Frontal cortex (tissue), 4 donors: ENCODE measurements around the gene ELAC1. TPM values are rescaled to one million over a fixed set of nuclear protein-coding genes. Genes with fewer than 3 reads are reported as not detected.

Source experiments
- DNase-seq, 2 donors: peaks; one replicate each; pipeline ENCODE4 v3.0.0; 2012; ENCODE audit warnings: low spot score in 2 of 2
- FAIRE-seq: peaks from 2 replicates; lab custom pipeline; 2012; peaks lifted over from hg19 to GRCh38; lab: Jason Lieb, UNC
- small RNA-seq: library from RNA; depleted of rRNA; stranded (forward); fragments of <200 nt; gene quantifications from one replicate; pipeline ENCODE3, GENCODE V24; 2014
- total RNA-seq: library from RNA; depleted of rRNA; stranded (reverse); fragments of >200 nt; gene quantifications from one replicate; pipeline ENCODE4 v1.2.3, GENCODE V29; 2014
- donor health status: control.
- donor health status: control.
- donor health status: control.

ELAC1 gene
- total RNA-seq, 1 donor from 2014 or later, result 11.0 TPM

DNA sequence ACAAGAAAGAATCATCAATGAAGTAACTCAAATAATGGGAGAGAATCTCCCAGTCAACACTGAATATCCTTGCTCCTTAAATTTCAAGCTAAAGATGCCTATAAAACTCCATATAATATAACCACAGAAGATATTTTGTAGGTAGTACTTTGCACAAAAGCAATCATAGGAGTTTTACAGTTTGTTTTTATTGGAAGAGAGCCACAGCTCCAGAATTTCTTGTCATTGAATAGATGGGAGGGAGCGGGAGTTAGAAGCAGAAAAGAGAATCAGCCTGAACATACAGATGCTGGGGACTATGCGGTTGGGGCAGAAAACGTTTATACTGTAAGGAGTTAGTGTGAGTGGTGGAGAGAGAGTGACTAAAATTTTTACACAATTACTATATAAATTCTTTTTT lies 43.9 kb downstream of the ELAC1 start:
- FAIRE-seq, result no peak
- DNase-seq, result no peak

DNA sequence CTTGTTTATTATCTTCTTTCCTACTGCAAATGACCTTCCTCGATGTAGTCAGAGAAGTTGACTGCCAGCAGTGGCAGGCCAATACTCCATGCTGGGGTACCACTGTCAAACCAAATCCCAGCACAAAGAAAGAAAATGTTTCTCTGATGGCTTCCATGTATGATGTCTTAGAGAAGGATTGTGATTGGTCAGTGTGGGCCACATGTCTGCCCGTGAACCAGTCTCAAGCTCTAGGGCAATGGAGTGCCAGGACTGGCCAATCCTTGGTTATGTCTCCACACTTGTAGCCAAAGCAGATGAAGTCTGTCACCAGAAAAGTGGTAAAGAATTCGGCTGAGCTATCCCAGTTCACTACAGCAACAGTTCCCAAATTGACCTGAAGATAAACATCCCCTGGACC lies 44.6 kb downstream of the ELAC1 start:
- FAIRE-seq (no peak), DNase-seq (no peak)

DNA sequence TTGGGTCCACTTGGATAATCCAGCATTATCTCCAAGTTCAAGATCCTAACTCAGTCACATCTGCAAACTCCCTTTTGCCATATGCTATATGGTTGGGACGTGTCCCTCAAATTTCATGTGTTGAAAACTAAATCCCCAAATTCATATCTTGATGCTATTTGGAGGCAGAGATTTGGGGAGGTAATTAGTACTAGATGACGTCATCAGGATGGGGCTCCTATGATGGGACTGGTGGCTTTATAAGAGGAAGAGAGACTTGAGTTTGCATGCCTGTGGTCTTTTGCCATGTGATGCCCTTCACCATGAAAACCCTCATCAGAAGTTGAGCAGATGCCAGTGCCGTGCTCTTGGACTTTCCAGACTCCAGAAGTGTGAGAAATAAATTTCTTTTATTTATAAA lies 45.4 kb downstream of the ELAC1 start:
- FAIRE-seq (no peak), DNase-seq (no peak)

DNA sequence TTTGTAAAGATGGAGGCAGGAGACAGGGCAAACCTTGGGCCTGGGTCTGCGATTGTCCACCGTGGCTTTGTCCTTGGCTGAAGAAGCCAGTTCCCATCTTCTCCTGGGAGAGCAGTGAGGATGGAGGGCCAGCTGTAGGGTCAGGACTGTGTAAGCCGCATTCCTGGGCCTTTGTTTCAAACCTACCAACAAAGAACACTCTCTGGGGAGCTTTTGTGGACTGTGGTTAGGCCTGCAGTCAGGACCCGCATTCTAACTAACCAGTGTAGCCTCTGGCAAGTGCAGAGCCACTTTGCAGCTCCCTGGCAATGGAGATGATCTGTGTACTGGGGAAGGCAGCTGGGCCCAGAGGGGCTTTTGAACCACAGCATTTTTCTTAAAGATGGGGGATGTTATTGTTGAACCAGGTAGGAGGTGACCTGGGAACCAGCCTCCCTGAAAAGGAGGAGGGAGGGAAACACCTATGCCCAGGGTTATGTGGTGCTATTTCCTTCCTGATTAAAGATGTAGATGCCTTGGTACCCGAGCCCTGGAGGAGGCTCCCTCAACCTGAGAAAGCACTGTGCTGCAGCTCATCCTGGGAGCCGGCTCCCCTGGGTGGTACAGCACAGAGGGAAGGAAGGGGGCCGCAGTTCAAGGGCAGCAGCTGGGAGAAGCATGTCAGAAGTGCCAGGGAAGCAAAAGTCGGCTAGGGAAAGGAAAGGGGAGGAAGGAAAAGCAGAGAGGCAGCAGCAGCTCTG lies 49.5 kb downstream of the ELAC1 start:
- DNase-seq (no peak), FAIRE-seq (no peak)

DNA sequence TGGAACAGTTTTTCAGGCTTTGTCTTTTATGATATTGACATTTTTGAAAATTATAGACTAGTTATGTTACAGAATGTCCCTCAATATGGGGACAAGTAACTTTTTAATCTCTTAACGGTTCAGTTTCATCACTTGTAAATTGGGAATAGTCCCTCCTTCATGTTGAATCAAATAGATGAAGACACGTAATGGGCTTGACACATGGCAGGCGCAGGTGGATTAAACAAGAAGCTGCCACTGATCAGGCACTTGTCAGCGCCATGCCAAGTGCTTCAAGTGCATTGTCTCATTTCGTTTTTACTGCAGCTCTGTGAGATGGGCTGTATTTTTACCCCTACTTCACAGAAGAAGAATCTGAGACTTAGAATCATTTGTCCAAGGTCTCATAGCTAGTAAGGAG lies 52.7 kb downstream of the ELAC1 start:
- FAIRE-seq (no peak), DNase-seq (no peak)

DNA sequence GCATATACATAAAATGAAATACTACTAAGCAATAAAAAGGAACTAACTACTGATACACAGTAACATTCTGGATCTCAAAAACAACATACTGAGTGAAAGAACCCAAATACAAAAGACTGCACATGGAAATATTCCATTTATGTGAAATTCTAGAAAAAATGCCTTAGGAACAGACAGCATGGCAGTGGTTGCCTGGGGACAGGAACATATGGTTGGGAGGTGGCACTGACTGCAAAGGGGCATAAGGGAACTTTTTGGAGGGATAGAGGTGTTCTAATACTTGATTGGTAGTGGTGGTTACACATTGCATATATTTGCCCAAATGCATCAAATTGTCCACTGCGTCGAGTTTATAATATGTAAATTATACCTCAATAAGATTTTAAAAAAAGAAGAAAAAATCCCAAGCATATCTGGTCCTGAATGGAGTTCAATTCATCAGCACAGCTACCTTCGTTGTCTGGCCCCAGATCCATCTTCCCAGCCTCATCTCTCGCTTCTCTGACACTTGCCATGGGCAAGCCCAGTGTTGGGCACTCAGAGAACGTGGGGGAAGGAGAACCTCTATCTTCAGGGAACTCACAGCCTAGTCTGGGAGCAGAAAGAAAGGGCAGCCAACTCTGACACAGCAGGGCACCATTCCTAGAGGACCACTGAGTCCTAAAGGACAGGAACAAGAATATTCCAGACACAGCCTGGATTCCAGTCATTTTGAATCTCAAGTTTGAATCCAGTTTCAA lies 53.6 kb downstream of the ELAC1 start:
- no peak for FAIRE-seq
- no peak for DNase-seq

DNA sequence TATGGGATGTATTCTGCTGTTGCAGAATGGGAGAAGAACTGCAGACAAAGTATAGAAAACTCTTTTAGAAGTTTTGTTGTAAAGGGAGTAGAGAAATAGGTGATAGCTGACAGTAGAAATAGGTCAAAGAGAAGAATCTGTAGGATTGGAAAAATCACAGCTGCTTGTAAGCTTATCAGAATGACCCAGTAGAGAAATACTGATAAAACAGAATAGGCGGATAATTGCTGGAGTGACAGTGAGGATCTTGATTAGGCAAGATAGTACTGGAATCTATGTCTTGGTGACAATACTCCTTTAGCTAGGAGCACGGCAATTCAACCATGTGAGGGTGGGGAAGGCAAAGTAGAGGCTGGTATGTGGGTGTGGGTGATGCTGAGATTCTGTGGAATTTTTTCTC lies 57.7 kb downstream of the ELAC1 start:
- no peak for DNase-seq

DNA sequence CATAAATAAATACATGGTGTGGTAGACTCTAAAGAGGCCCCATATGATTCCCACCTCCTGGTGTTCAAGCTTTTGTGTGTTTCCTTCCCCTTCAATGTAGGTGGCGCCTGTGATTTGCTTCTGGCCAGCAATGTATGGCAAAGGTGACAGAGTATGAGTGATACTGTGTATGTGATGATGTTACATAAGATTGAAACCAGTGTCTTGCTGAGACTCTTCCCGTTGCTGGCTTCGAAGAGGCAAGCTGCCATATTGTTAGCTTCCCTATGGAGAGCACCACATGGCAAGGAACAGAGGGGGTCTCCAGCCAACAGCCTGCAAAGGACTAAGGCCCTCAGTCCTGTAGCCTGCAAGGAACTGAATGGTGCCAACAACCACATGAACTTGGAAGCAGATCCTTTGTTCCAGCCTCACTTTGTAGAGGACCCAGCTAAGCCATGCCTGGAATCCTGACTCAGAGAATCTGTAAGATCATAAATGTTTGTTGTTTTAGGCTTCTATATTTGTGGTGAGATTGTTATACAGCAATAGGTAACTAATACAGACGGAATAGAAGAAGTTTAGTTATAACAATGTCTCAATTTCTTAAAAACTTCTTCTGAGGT lies 60.5 kb downstream of the ELAC1 start:
- FAIRE-seq (no peak), DNase-seq (no peak)

More for the DNA sequence above, 57.7 kb downstream of the ELAC1 start:
- no peak for FAIRE-seq

DNA sequence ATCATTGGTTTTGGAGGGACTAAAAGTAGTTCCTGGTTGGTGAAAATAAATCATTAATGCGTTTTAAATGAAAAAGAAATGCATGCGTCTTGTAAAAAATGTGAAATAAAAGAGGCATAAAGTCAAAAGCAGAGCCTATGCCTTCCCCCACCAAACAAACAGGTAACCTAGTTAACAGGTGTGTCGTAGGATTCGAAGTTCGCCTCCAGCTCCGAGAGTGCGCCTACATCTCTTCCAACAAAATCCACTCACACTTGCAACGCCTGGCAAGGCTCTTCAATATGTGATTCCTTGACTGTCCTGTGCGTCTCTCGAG lies 61.5 kb downstream of the ELAC1 start:
- no peak for DNase-seq
- FAIRE-seq, result no peak

DNA sequence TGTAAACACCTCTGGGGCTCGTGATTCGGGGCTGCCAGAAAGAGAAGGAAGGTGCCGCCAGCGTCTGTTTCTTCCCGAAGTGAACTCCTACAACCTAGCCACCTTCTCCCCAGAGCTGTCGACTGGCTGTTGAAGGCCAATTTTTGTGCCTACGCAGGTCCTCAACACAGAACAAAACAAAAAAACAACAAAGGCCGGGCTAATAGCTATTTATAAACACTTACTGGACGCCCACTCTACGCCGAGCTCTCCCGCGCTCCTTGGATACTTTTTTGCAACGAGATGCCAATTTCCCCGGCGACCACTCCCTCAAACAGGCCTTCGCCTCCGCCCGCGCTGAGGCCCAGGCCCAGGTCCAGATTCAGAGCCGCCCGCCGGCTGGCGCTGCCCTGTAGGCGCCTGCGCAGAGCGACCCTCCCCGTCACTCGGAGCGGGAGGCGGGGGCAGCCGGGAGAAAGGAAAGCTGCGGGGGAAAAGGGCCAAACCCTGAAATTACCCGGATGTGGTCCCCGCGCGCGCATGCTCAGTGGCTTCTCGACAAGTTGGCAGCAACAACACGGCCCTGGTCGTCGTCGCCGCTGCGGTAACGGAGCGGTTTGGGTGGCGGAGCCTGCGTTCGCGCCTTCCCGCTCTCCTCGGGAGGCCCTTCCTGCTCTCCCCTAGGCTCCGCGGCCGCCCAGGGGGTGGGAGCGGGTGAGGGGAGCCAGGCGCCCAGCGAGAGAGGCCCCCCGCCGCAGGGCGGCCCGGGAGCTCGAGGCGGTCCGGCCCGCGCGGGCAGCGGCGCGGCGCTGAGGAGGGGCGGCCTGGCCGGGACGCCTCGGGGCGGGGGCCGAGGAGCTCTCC lies 62.1 kb downstream of the ELAC1 start, which contains the start of gene SMAD4:
Gene SMAD4, plus strand, starts transcription at position 520 of the 843 bp plus-strand sequence. CDS start 16,834 bp downstream, outside the sequence.
- DNase-seq (peak; percentile 91 to 93), FAIRE-seq (no peak)

DNA sequence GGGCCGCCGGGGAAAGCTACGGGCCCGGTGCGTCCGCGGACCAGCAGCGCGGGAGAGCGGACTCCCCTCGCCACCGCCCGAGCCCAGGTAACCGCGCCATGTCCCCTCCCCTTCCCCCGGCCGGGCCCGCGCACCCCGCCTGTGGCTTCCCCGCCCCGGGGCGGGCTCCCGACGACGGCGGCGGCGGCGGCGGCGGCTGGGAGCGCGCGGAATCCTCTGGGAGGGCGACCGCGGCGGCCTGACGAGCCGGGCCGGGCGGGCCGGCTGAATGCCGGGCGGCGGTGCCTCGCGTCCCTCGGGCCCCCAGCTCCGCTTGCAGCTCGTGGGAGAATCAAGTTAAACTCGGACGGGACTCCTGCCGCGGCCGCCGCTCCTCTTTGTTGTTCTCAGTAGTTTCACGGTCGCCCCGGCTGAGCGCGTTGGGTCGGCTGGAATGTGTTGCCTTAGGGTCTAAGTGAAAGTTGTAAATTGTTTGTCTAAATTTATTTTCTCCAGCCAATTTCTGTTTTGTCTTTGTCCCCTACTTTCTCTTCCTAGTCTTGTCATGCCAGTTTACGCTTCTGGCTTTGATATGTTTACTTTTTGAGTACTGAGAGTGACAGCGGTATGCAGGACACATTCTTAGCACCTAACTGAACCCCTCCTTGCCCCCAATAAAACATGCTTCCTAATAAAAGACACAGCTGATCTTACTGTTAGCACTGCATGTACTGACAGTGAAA lies 62.9 kb downstream of the ELAC1 start:
- DNase-seq (peak; percentile 75 to 84), FAIRE-seq (no peak)

DNA sequence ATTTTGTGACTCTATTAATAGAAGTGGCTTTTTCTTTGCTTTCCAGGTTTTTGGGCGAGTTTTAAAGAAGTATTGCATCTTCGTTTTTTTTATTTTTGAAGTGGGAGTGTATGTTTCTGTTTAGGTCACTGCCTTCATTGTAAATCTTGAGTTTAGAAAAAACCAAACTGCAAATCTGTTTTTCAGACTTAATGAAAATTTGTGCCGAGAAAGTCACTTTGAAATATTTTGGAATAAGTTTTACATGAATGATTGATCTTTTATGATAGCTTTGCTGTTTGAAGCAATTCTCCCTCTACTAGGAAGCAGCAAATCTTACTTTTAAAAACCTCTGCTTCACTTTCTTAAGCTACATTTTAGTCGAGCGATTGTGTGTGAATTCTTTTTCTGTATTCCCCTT lies 64.4 kb downstream of the ELAC1 start:
- DNase-seq (no peak), FAIRE-seq (no peak)

DNA sequence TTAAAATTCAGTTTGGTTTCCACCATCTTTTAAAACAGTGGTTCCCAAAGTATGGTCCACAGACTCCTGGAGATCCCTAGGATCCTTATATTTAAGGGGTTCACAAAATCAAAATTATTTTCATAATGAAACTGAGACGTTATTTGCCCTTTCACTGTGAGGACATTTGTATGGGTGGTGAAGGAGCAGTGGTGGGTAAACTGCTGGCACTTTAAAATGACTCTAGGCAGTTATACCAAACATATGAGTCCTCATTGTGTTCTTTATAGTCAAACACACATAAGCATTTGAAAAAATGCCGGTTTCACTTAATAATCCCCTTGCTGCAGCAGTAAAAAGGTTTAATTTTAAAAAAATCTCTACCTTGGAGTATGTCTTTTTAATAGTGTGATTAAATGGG lies 69.4 kb downstream of the ELAC1 start:
- FAIRE-seq, result no peak
- DNase-seq, result no peak

Small RNAs within 50 kb of the gene (small RNA-seq; reads per million reads assigned to genes)
- not detected for gene RF00019

Other genes with a start within 250 kb of the ELAC1 start
- 0.82 TPM for gene MRO, start 148.0 kb upstream of the ELAC1 start, total RNA-seq
- 152 TPM for gene ME2, start 88.9 kb upstream of the ELAC1 start, total RNA-seq
- gene SMAD4, start 62.2 kb downstream of the ELAC1 start, total RNA-seq, result 63.2 TPM
- gene MEX3C, start 229.6 kb downstream of the ELAC1 start, total RNA-seq, result 97.4 TPM